HepG2 (cell line): ENCODE measurements around the gene STYK1. TPM values are rescaled to one million over a fixed set of nuclear protein-coding genes. Genes with fewer than 3 reads are reported as not detected.

Experiments
- ATAC-seq: fragments of 200-7000 bp; cut with Tn5 transposase; 3 replicates; pipeline ENCODE4 v1.9.1; 2020; ENCODE audit warnings: mild to moderate bottlenecking, moderate library complexity
- BruUV-seq: library from RNA; stranded (reverse); fragments of 400-500 nt; replicated peaks from 2 replicates; lab custom pipeline; 2021; lab: Mats Ljungman, UMichigan
- CTCF ChIA-PET: fragments of 300-600 bp; formaldehyde crosslinking; extraction: SDS; loops from one replicate; lab custom pipeline; 2021; ENCODE audit warnings: low total read pairs, inconsistent platforms, low intra/inter-chr PET ratio; lab: Yijun Ruan, JAX
- POLR2A ChIA-PET: fragments of 350-600 bp; sonication (Branson Sonifier 250); formaldehyde crosslinking; loops from one replicate; lab custom pipeline; 2020; ENCODE audit warnings: antibody characterized with exemption, inconsistent platforms; lab: Yijun Ruan, JAX
- DNase-seq: peaks from one replicate; pipeline ENCODE4 v3.0.0-alpha.2; 2015; ENCODE audit warnings: low spot score
- FAIRE-seq: peaks from 3 replicates; lab custom pipeline; 2011; peaks lifted over from hg19 to GRCh38; lab: Jason Lieb, UNC
- H2AFZ ChIP-seq: one replicate; pipeline ENCODE4 v1.6.1; 2011; ENCODE audit warnings: low read length, inconsistent platforms
- H3K27ac ChIP-seq: fragments of 300-600 bp; 3 replicates; pipeline ENCODE4 v1.8.0; 2011; ENCODE audit warnings: mixed run types, mild to moderate bottlenecking, mixed read lengths, low read length, inconsistent platforms; ENCODE audit not compliant: insufficient read depth; ENCODE audit errors: extremely low read length
- H3K27me3 ChIP-seq, 2 experiments: fragments of 200-600 bp in 1 of 2; 2 replicates in 1 of 2; 3 replicates in 1 of 2; pipeline versions ENCODE4 v1.6.0 to v1.8.0; 2011; ENCODE audit warnings: low read length in 2 of 2, mild to moderate bottlenecking in 2 of 2, moderate library complexity in 2 of 2, inconsistent platforms in 1 of 2; ENCODE audit not compliant: insufficient read depth in 2 of 2, control insufficient read depth in 1 of 2
- H3K36me3 ChIP-seq, 2 experiments: fragments of 200-600 bp in 1 of 2; replicated peaks in 1 of 2; 2 replicates in 1 of 2; 3 replicates in 1 of 2; pipeline versions ENCODE4 v1.5.1 to v1.8.0; 2011; ENCODE audit warnings: low read length in 2 of 2, inconsistent platforms in 1 of 2; ENCODE audit not compliant: insufficient read depth in 2 of 2, control insufficient read depth in 1 of 2
- H3K4me1 ChIP-seq: 2 replicates; pipeline ENCODE4 v1.5.1; 2012; ENCODE audit warnings: low read length, inconsistent platforms; ENCODE audit not compliant: insufficient read depth
- H3K4me2 ChIP-seq: 2 replicates; pipeline ENCODE4 v1.6.0; 2011; ENCODE audit warnings: low read depth, low read length, inconsistent platforms
- H3K4me3 ChIP-seq, 3 experiments: fragments of 200-600 bp in 1 of 3; sonication (generic), shearing (Covaris generic) in 1 of 3; replicated peaks in 1 of 3; 2 replicates each; pipeline ENCODE4 v1.5.1; 2011 to 2016; ENCODE audit warnings: low read length in 3 of 3, inconsistent platforms in 2 of 3, low read depth in 2 of 3, mild to moderate bottlenecking in 2 of 3, control low read depth in 1 of 3, mixed read lengths in 1 of 3; ENCODE audit not compliant: insufficient read depth in 1 of 3
- H3K79me2 ChIP-seq: one replicate; pipeline ENCODE4 v1.6.1; 2011; ENCODE audit warnings: low read length, inconsistent platforms; ENCODE audit not compliant: insufficient read depth
- H3K9ac ChIP-seq: 2 replicates; pipeline ENCODE4 v1.6.0; 2011; ENCODE audit warnings: mild to moderate bottlenecking, low read depth, low read length, inconsistent platforms; ENCODE audit not compliant: insufficient read depth
- H3K9me3 ChIP-seq: 2 replicates; pipeline ENCODE4 v1.5.1; 2012; ENCODE audit warnings: mild to moderate bottlenecking, low read length
- H4K20me1 ChIP-seq: 2 replicates; pipeline ENCODE4 v1.6.0; 2011; ENCODE audit warnings: inconsistent platforms, mild to moderate bottlenecking, low read length, moderate library complexity; ENCODE audit not compliant: insufficient read depth
- ARID2 ChIP-seq: sonication (generic); formaldehyde crosslinking; IDR thresholded peaks from 2 replicates; pipeline ENCODE4 v1.8.1; 2022; ENCODE audit warnings: mild to moderate bottlenecking, missing genetic modification reagents, borderline replicate concordance
- BHLHE40 ChIP-seq: IDR thresholded peaks from 2 replicates; pipeline ENCODE4 v1.6.1; 2011; ENCODE audit warnings: low read length, improper control_type of control experiment
- CCAR2 ChIP-seq: fragments of 200-400 bp; formaldehyde crosslinking; optimal IDR thresholded peaks from 2 replicates; pipeline ENCODE3; 2018; ENCODE audit warnings: low read depth, mild to moderate bottlenecking, low read length, moderate library complexity
- CTCF ChIP-seq: sonication (generic); formaldehyde crosslinking; IDR thresholded peaks from 2 replicates; pipeline ENCODE4 v1.5.0; 2020; ENCODE audit warnings: mild to moderate bottlenecking, missing genetic modification reagents, moderate library complexity
- ELF1 ChIP-seq: sonication (generic); formaldehyde crosslinking; IDR thresholded peaks from 2 replicates; pipeline ENCODE4 v1.4.0; 2020; ENCODE audit warnings: missing genetic modification reagents
- FIP1L1 ChIP-seq: fragments of 200-400 bp; formaldehyde crosslinking; IDR thresholded peaks from 2 replicates; pipeline ENCODE4 v1.6.1; 2018; ENCODE audit warnings: low read depth, mild to moderate bottlenecking, low read length, moderate library complexity, borderline replicate concordance; ENCODE audit not compliant: insufficient read depth
- KMT2A ChIP-seq: sonication (generic); formaldehyde crosslinking; IDR thresholded peaks from 2 replicates; pipeline ENCODE4 v1.4.0; 2020; ENCODE audit warnings: missing genetic modification reagents
- MTF1 ChIP-seq: sonication (generic); formaldehyde crosslinking; IDR thresholded peaks from 2 replicates; pipeline ENCODE4 v1.5.0; 2020; ENCODE audit warnings: missing genetic modification reagents
- POLR2A ChIP-seq, 2 experiments: IDR thresholded peaks; 2 replicates each; pipeline ENCODE4 v1.6.1; 2011; ENCODE audit warnings: low read depth in 2 of 2, low read length in 2 of 2, mild to moderate bottlenecking in 1 of 2, moderate library complexity in 1 of 2; ENCODE audit not compliant: insufficient read depth in 1 of 2
- PRMT3 ChIP-seq: sonication (generic); formaldehyde crosslinking; IDR thresholded peaks from 2 replicates; pipeline ENCODE4 v1.8.1; 2022; ENCODE audit warnings: low read depth, mild to moderate bottlenecking, moderate library complexity, missing genetic modification reagents, borderline replicate concordance
- SMARCE1 ChIP-seq: fragments of 450-650 bp; IDR thresholded peaks from 2 replicates; pipeline ENCODE4 v1.6.1; 2017; ENCODE audit warnings: borderline replicate concordance
- SRF ChIP-seq: IDR thresholded peaks from 2 replicates; pipeline ENCODE4 v1.6.1; 2011; ENCODE audit warnings: mild to moderate bottlenecking, low read depth, low read length, moderate library complexity
- TBP ChIP-seq: sonication (generic); formaldehyde crosslinking; IDR thresholded peaks from 2 replicates; pipeline ENCODE4 v1.5.0; 2020; ENCODE audit warnings: missing genetic modification reagents
- ZNF282 ChIP-seq: fragments of 450-650 bp; IDR thresholded peaks from 2 replicates; pipeline ENCODE4 v1.6.1; 2018; ENCODE audit not compliant: partially characterized antibody
- ZNF343 ChIP-seq: sonication (generic); formaldehyde crosslinking; IDR thresholded peaks from 2 replicates; pipeline ENCODE4 v1.4.0; 2020; ENCODE audit warnings: mild to moderate bottlenecking, missing genetic modification reagents
- ZNF775 ChIP-seq: sonication (generic); formaldehyde crosslinking; IDR thresholded peaks from 2 replicates; pipeline ENCODE4 v1.4.0; 2020; ENCODE audit warnings: missing genetic modification reagents, mild to moderate bottlenecking, moderate library complexity, borderline replicate concordance
- in situ Hi-C: cut with HindIII; loops from 2 replicates; pipeline ENCODE4 v1.10.0; 2017; ENCODE audit warnings: low pct_unique_long_range_greater_than_20kb; ENCODE audit not compliant: extremely low pct_ligation_motif_present
- intact Hi-C: fragments of 100-400 bp; cut with micrococcal nuclease; formaldehyde crosslinking; loops from one replicate; pipeline ENCODE4 v1.10.0; 2022; ENCODE audit not compliant: unreplicated experiment
- polyA plus RNA-seq, 8 experiments: library from polyadenylated mRNA; depleted of rRNA in 3 of 8; stranded (reverse) in 7 of 8; unstranded in 1 of 8; fragments of >200 nt; fragmentation: Illumina TruSeq in 4 of 8; extraction: Trizol in 4 of 8; gene quantifications; 2 replicates each; pipeline versions ENCODE4 v1.2.1 to v1.2.3, GENCODE V29; 2011 to 2016; ENCODE audit warnings: low read depth in 4 of 8, missing spikeins in 1 of 8, mixed read lengths in 1 of 8; ENCODE audit not compliant: insufficient read depth in 1 of 8
- total RNA-seq, 5 experiments: library from RNA; depleted of rRNA; stranded (reverse); fragments of >200 nt; fragmentation: Illumina TruSeq; extraction: Trizol; gene quantifications; 2 replicates each; pipeline ENCODE4 v1.2.3, GENCODE V29; 2016; ENCODE audit warnings: low read depth in 1 of 5

STYK1 gene
- total and polyA plus RNA-seq, 2 of the 13 experiments (the other 11 are each of a cell fraction or from before 2014, with no cell fraction given) = not detected

- Histone ChIP-seq H3K4me2 (no peak overlapping the region), H4K20me1 (no peaks in the 10 kb centered on the region), H3K9me3 (no peaks in the 10 kb centered on the region), H3K4me1 (no peaks in the 10 kb centered on the region), H3K27me3 (peaks cover 0 to 12% of the 10 kb centered on the region in 2 experiments; a peak in 2 of 5 replicates), H3K79me2 (no peaks in the 10 kb centered on the region), H3K36me3 (no peaks in the 10 kb centered on the region), H3K27ac (no peak overlapping the region), H3K4me3 (no peak overlapping the region), H3K9ac (no peak overlapping the region), H2AFZ (no peak overlapping the region)
- DNase-seq = no peak
- intact Hi-C loops = no loop called here
- in situ Hi-C loops = no loop called here
- FAIRE-seq = no peak
- CTCF ChIA-PET = no interaction called here
- ATAC-seq = no peak
- TF ChIP-seq ARID2 (no peak), MTF1 (CRISPR knock-in tag) (no peak), BHLHE40 (no peak), TBP (CRISPR knock-in tag) (no peak), CCAR2 (no peak), SRF (no peak), PRMT3 (CRISPR knock-in tag) (no peak), ELF1 (CRISPR knock-in tag) (no peak), KMT2A (CRISPR knock-in tag) (no peak), ZNF343 (CRISPR knock-in tag) (no peak), ZNF282 (no peak), ZNF775 (CRISPR knock-in tag) (no peak), FIP1L1 (no peak), CTCF (no peak), POLR2A (IDR thresholded peaks at IDR 0.05; ENCODE audit: insufficient read depth in 1 of 2, low read depth in 2 of 2, low read length in 2 of 2) (no peak), SMARCE1 (no peak)
- POLR2A ChIA-PET = no interaction called here
- no TSS peak for BruUV-seq
These were observed 41.6 kb downstream of the STYK1 start for GRCh38 chr12:10632226-10632625.
